Liver (tissue), 9 donors: Measurements from ENCODE around the gene DTNA. TPM values are rescaled to one million over a fixed set of nuclear protein-coding genes. Genes with fewer than 3 reads are reported as not detected.

ENCODE experiments used
- DNase-seq: peaks from one replicate; pipeline ENCODE4 v3.0.0-alpha.2; 2017; ENCODE audit warnings: low spot score
- H3K27ac ChIP-seq, 2 donors: one replicate each; pipeline ENCODE4 v1.7.0; 2013; ENCODE audit warnings: inconsistent platforms in 2 of 2, low read length in 2 of 2, control low read depth in 1 of 2, low read depth in 1 of 2, mild to moderate bottlenecking in 1 of 2
- H3K27me3 ChIP-seq, 4 donors: one replicate each; pipeline versions ENCODE4 v1.6.1 to v1.7.0; 2013; ENCODE audit warnings: low read length in 3 of 4, inconsistent platforms in 1 of 4, mild to moderate bottlenecking in 1 of 4, moderate library complexity in 1 of 4; ENCODE audit not compliant: control insufficient read depth in 4 of 4, insufficient read depth in 4 of 4
- H3K36me3 ChIP-seq, 4 donors: one replicate each; pipeline versions ENCODE4 v1.6.1 to v1.7.0; 2013; ENCODE audit warnings: low read length in 3 of 4, mild to moderate bottlenecking in 3 of 4, low read depth in 1 of 4, moderate library complexity in 1 of 4; ENCODE audit not compliant: control insufficient read depth in 4 of 4, insufficient read depth in 3 of 4
- H3K4me1 ChIP-seq, 4 donors: one replicate each; pipeline versions ENCODE4 v1.6.1 to v1.7.0; 2013; ENCODE audit warnings: low read length in 3 of 4, mild to moderate bottlenecking in 3 of 4, moderate library complexity in 1 of 4; ENCODE audit not compliant: control insufficient read depth in 4 of 4, insufficient read depth in 4 of 4
- H3K4me3 ChIP-seq, 3 donors: one replicate each; pipeline versions ENCODE4 v1.6.1 to v1.7.0; 2013; ENCODE audit warnings: low read length in 3 of 3, control low read depth in 1 of 3, low read depth in 1 of 3, mild to moderate bottlenecking in 1 of 3
- H3K9ac ChIP-seq, 2 donors: one replicate each; pipeline ENCODE4 v1.7.0; 2013; ENCODE audit warnings: low read length in 2 of 2, mild to moderate bottlenecking in 2 of 2, moderate library complexity in 2 of 2, control low read depth in 1 of 2, low read depth in 1 of 2
- H3K9me3 ChIP-seq, 4 donors: one replicate each; pipeline versions ENCODE4 v1.6.1 to v1.7.0; 2013; ENCODE audit warnings: low read length in 3 of 4; ENCODE audit not compliant: control insufficient read depth in 4 of 4
- ATF3 ChIP-seq: IDR thresholded peaks from 2 replicates; pipeline ENCODE4 v1.6.1; 2016; ENCODE audit warnings: antibody characterized with exemption
- CTCF ChIP-seq: fragments of 150-350 bp; IDR thresholded peaks from 2 replicates; pipeline ENCODE4 v1.5.1; 2017; ENCODE audit warnings: improper control_type of control experiment, low read depth, low read length; ENCODE audit not compliant: missing input control
- EGR1 ChIP-seq, 2 donors: IDR thresholded peaks; 2 replicates each; pipeline ENCODE4 v1.6.1; 2016 to 2018; ENCODE audit warnings: antibody characterized with exemption in 2 of 2, low read depth in 2 of 2
- FOXA1 ChIP-seq: IDR thresholded peaks from 2 replicates; pipeline ENCODE4 v1.6.1; 2016; ENCODE audit warnings: antibody characterized with exemption
- FOXA2 ChIP-seq: IDR thresholded peaks from 2 replicates; pipeline ENCODE4 v1.6.1; 2016; ENCODE audit warnings: antibody characterized with exemption
- GABPA ChIP-seq, 2 donors: IDR thresholded peaks in 1 of 2; conservative IDR thresholded peaks in 1 of 2; 2 replicates each; pipeline ENCODE4 v1.6.1; 2016; ENCODE audit warnings: antibody characterized with exemption in 2 of 2, mild to moderate bottlenecking in 1 of 2, moderate library complexity in 1 of 2
- HNF4A ChIP-seq, 2 donors: conservative IDR thresholded peaks; 2 replicates each; pipeline ENCODE4 v1.6.1; 2016; ENCODE audit warnings: antibody characterized with exemption in 2 of 2, mild to moderate bottlenecking in 2 of 2
- HNF4G ChIP-seq: IDR thresholded peaks from 2 replicates; pipeline ENCODE4 v1.6.1; 2016; ENCODE audit warnings: antibody characterized with exemption
- JUND ChIP-seq, 2 donors: IDR thresholded peaks; 2 replicates each; pipeline ENCODE4 v1.6.1; 2016; ENCODE audit warnings: antibody characterized with exemption in 2 of 2
- NR2F2 ChIP-seq: IDR thresholded peaks from 2 replicates; pipeline ENCODE4 v1.6.1; 2016; ENCODE audit warnings: antibody characterized with exemption
- RAD21 ChIP-seq, 2 donors: IDR thresholded peaks; 2 replicates each; pipeline ENCODE4 v1.6.1; 2016; ENCODE audit warnings: antibody characterized with exemption in 2 of 2, mild to moderate bottlenecking in 2 of 2
- RXRA ChIP-seq, 2 donors: IDR thresholded peaks; 2 replicates each; pipeline ENCODE4 v1.6.1; 2017 to 2018; ENCODE audit warnings: antibody characterized with exemption in 2 of 2, mild to moderate bottlenecking in 1 of 2
- SP1 ChIP-seq: IDR thresholded peaks from 2 replicates; pipeline ENCODE4 v1.6.1; 2018; ENCODE audit warnings: antibody characterized with exemption, mild to moderate bottlenecking
- TAF1 ChIP-seq: conservative IDR thresholded peaks from 2 replicates; pipeline ENCODE4 v1.6.1; 2016; ENCODE audit warnings: antibody characterized with exemption, mild to moderate bottlenecking
- YY1 ChIP-seq: IDR thresholded peaks from 2 replicates; pipeline ENCODE4 v1.6.1; 2016; ENCODE audit warnings: antibody characterized with exemption, mild to moderate bottlenecking
- ZBTB33 ChIP-seq: IDR thresholded peaks from 2 replicates; pipeline ENCODE4 v1.6.1; 2016; ENCODE audit warnings: antibody characterized with exemption
- WGBS: extraction: QIAGEN DNeasy Blood & Tissue Kit; methylation state at CpG from one replicate; pipeline ENCODE4 v1.1.7; 2013; 5-methylcytosine and 5-hydroxymethylcytosine counted together
- polyA plus RNA-seq, 2 donors: library from polyadenylated mRNA; stranded (reverse) in 1 of 2; unstranded in 1 of 2; fragments of 200-250 nt in 1 of 2; fragments of >200 nt in 1 of 2; fragmentation: Nextera tagmentation in 1 of 2; extraction: Ambion mirVana in 1 of 2; gene quantifications; one replicate each; pipeline versions ENCODE4 v1.2.1 to v1.2.3, GENCODE V29; 2013 to 2015
- total RNA-seq, 2 donors: library from RNA; depleted of rRNA; stranded (reverse); fragments of >200 nt; gene quantifications; one replicate each; pipeline ENCODE4 v1.2.3, GENCODE V29; 2014
- donor health status: healthy.
- donor health status: healthy.
- donor health status: healthy.
- donor health status: healthy.
- donor health status: healthy.

The DTNA gene
- total and polyA plus RNA-seq, 4 donors: 0.33 to 3.2 (median 1.4) TPM

GRCh38 chr18:34844732-34845459, 134.8 kb downstream of the DTNA start:
- 85% methylated on average over 5 of the region's 5 CpGs for WGBS
- TF ChIP-seq ATF3 (no peak), TAF1 (no peak), HNF4A (conservative IDR thresholded peaks at IDR 0.05) (no peak), YY1 (no peak), EGR1 (IDR thresholded peaks at IDR 0.05; ENCODE audit: low read depth in 2 of 2) (no peak), ZBTB33 (no peak), SP1 (no peak), FOXA1 (no peak), GABPA (IDR thresholded peaks at IDR 0.05 in 1 of 2, conservative IDR thresholded peaks at IDR 0.05 in 1 of 2) (no peak), RAD21 (IDR thresholded peaks at IDR 0.05) (no peak), CTCF (no peak), JUND (IDR thresholded peaks at IDR 0.05) (no peak), HNF4G (no peak)
- H3K9me3 ChIP-seq: no peaks in the 10 kb centered on the region
- H3K36me3 ChIP-seq: no peaks in the 10 kb centered on the region
- no peak overlapping the region for H3K27ac ChIP-seq
- H3K27me3 ChIP-seq: no peaks in the 10 kb centered on the region
- H3K4me3 ChIP-seq: no peak overlapping the region
- H3K9ac ChIP-seq: no peak overlapping the region
- no peak for DNase-seq
- no peaks in the 10 kb centered on the region for H3K4me1 ChIP-seq

- H3K36me3 ChIP-seq: no peaks in the 10 kb centered on the region
- no peaks in the 10 kb centered on the region for H3K4me1 ChIP-seq
- H3K27ac ChIP-seq: no peak overlapping the region
- H3K9ac ChIP-seq: no peak overlapping the region
- no peaks in the 10 kb centered on the region for H3K9me3 ChIP-seq
- no peaks in the 10 kb centered on the region for H3K27me3 ChIP-seq
- TF ChIP-seq NR2F2 (no peak), FOXA1 (no peak), YY1 (no peak), FOXA2 (no peak)
- no peak for DNase-seq
- no peak overlapping the region for H3K4me3 ChIP-seq
Measured at GRCh38 chr18:34847408-34847807, 137.3 kb downstream of the DTNA start.

GRCh38 chr18:34848156-34848555, 138.1 kb downstream of the DTNA start:
- H3K36me3 ChIP-seq: no peaks in the 10 kb centered on the region
- no peaks in the 10 kb centered on the region for H3K27me3 ChIP-seq
- no peak for DNase-seq
- WGBS: 87% methylated on average over 5 of the region's 5 CpGs
- no peaks in the 10 kb centered on the region for H3K4me1 ChIP-seq
- no peak overlapping the region for H3K4me3 ChIP-seq
- H3K9me3 ChIP-seq: no peaks in the 10 kb centered on the region
- H3K9ac ChIP-seq: no peak overlapping the region
- no peak overlapping the region for H3K27ac ChIP-seq
- TF ChIP-seq SP1 (no peak), GABPA (IDR thresholded peaks at IDR 0.05 in 1 of 2, conservative IDR thresholded peaks at IDR 0.05 in 1 of 2) (no peak), HNF4A (conservative IDR thresholded peaks at IDR 0.05) (no peak), FOXA2 (no peak), RXRA (IDR thresholded peaks at IDR 0.05) (no peak), CTCF (no peak), JUND (IDR thresholded peaks at IDR 0.05) (no peak), TAF1 (no peak), ZBTB33 (no peak), FOXA1 (no peak), NR2F2 (no peak), EGR1 (IDR thresholded peaks at IDR 0.05; ENCODE audit: low read depth in 2 of 2) (no peak), RAD21 (IDR thresholded peaks at IDR 0.05) (no peak)
